K562 (cell line): Measurements from ENCODE around the gene RPL7A. TPM values are rescaled to one million over a fixed set of nuclear protein-coding genes. Genes with fewer than 3 reads are reported as not detected.
A peak's percentile ranks its signal among the peaks of the same experiment; 100 is the strongest.

Experiments
- ELF1 ChIP-seq: fragments of 200-800 bp; sonication (Bioruptor generic); IDR thresholded peaks from 2 replicates; pipeline ENCODE4 v1.6.1; 2016; ENCODE audit warnings: missing genetic modification characterization, missing compliant biosample characterization
- FOXM1 ChIP-seq, 2 experiments: fragments of 450-650 bp in 1 of 2; sonication (generic) in 1 of 2; formaldehyde crosslinking in 1 of 2; IDR thresholded peaks; 2 replicates each; pipeline versions ENCODE4 v1.6.1 to v1.9.0; 2017 to 2022; ENCODE audit warnings: low read depth in 2 of 2, mild to moderate bottlenecking in 2 of 2, missing genetic modification reagents in 1 of 2, moderate library complexity in 1 of 2
- GABPB1 ChIP-seq: sonication (generic); formaldehyde crosslinking; IDR thresholded peaks from 2 replicates; pipeline ENCODE4 v1.8.0; 2022; ENCODE audit warnings: mild to moderate bottlenecking, missing genetic modification reagents
- IFI16 ChIP-seq: fragments of 250-450 bp; sonication (Bioruptor Pico); IDR thresholded peaks from 2 replicates; pipeline ENCODE4 v2.1.2; 2022; ENCODE audit warnings: mild to moderate bottlenecking, inconsistent platforms
- MAZ ChIP-seq, 2 experiments: fragments of 450-650 bp in 1 of 2; sonication (generic) in 1 of 2; formaldehyde crosslinking; IDR thresholded peaks in 1 of 2; conservative IDR thresholded peaks in 1 of 2; 2 replicates each; pipeline versions ENCODE4 v1.4.0 to v1.5.0; 2020; ENCODE audit warnings: mild to moderate bottlenecking in 1 of 2, missing genetic modification reagents in 1 of 2
- MCM3 ChIP-seq: fragments of 450-650 bp; IDR thresholded peaks from 2 replicates; pipeline ENCODE4 v1.6.1; 2016
- MCM5 ChIP-seq: fragments of 450-650 bp; IDR thresholded peaks from 2 replicates; pipeline ENCODE4 v1.6.1; 2016; ENCODE audit warnings: low read depth
- POLR2AphosphoS2 ChIP-seq: IDR thresholded peaks from 2 replicates; pipeline ENCODE4 v1.6.1; 2012; ENCODE audit warnings: low read length, improper control_type of control experiment
- POLR2AphosphoS5 ChIP-seq: IDR thresholded peaks from 2 replicates; pipeline ENCODE4 v1.6.1; 2011; ENCODE audit warnings: mild to moderate bottlenecking, low read depth, low read length, moderate library complexity; ENCODE audit not compliant: control insufficient read depth, insufficient read depth
- RBM14 ChIP-seq: fragments of 200-400 bp; formaldehyde crosslinking; IDR thresholded peaks from 2 replicates; pipeline ENCODE4 v1.6.1; 2018; ENCODE audit warnings: low read depth, mild to moderate bottlenecking, low read length, moderate library complexity, borderline replicate concordance; ENCODE audit not compliant: insufficient read depth
- SMARCA4 ChIP-seq: fragments of 450-650 bp; IDR thresholded peaks from 2 replicates; pipeline ENCODE4 v1.6.1; 2016
- SMC3 ChIP-seq: conservative IDR thresholded peaks from 2 replicates; pipeline ENCODE4 v1.6.1; 2011; ENCODE audit warnings: low read depth, low read length, improper control_type of control experiment; ENCODE audit not compliant: insufficient read depth
- SUPT5H ChIP-seq: fragments of 450-650 bp; IDR thresholded peaks from 2 replicates; pipeline ENCODE4 v1.6.1; 2016
- TOE1 ChIP-seq, 2 experiments: fragments of 450-650 bp in 1 of 2; sonication (generic) in 1 of 2; formaldehyde crosslinking in 1 of 2; IDR thresholded peaks; 2 replicates each; pipeline versions ENCODE4 v1.7.1 to v1.8.0; 2016 to 2022; ENCODE audit warnings: borderline replicate concordance in 2 of 2, mild to moderate bottlenecking in 2 of 2, antibody characterized with exemption in 1 of 2, inconsistent platforms in 1 of 2, low read depth in 1 of 2, missing genetic modification reagents in 1 of 2, moderate library complexity in 1 of 2
- ZBTB1 ChIP-seq: sonication (generic); formaldehyde crosslinking; IDR thresholded peaks from 2 replicates; pipeline ENCODE4 v1.8.1; 2023; ENCODE audit warnings: missing genetic modification reagents, low read depth, mild to moderate bottlenecking, borderline replicate concordance
- ZC3H8 ChIP-seq: fragments of 450-650 bp; IDR thresholded peaks from 2 replicates; pipeline ENCODE4 v1.6.1; 2017
- ZFPM2 ChIP-seq: fragments of 250-450 bp; sonication (Bioruptor Pico); IDR thresholded peaks from 2 replicates; pipeline ENCODE4 v1.5.1; 2022; ENCODE audit warnings: mild to moderate bottlenecking
- ZNF217 ChIP-seq: sonication (generic); formaldehyde crosslinking; IDR thresholded peaks from 2 replicates; pipeline ENCODE4 v1.8.0; 2022; ENCODE audit warnings: mild to moderate bottlenecking, missing genetic modification reagents
- ZNF445 ChIP-seq: fragments of 250-450 bp; sonication (Bioruptor Pico); IDR thresholded peaks from 2 replicates; pipeline ENCODE4 v1.4.0; 2020; ENCODE audit warnings: low read depth, mild to moderate bottlenecking, moderate library complexity
- ZNF699 ChIP-seq: fragments of 250-450 bp; sonication (Bioruptor Pico); IDR thresholded peaks from 2 replicates; pipeline ENCODE4 v1.8.0; 2021; ENCODE audit warnings: mild to moderate bottlenecking, moderate library complexity; ENCODE audit not compliant: insufficient replicate concordance
- ZNF766 ChIP-seq: fragments of 200-800 bp; sonication (Bioruptor generic); conservative IDR thresholded peaks from 2 replicates; pipeline ENCODE4 v1.6.1; 2016; ENCODE audit warnings: missing genetic modification characterization, missing compliant biosample characterization
- polyA plus RNA-seq, 8 experiments: library from polyadenylated mRNA; depleted of rRNA in 4 of 8; stranded (reverse) in 5 of 8; unstranded in 3 of 8; fragments of >200 nt; fragmentation: Nextera tagmentation in 2 of 8; fragmentation: Illumina TruSeq in 1 of 8; extraction: Ambion mirVana in 2 of 8; extraction: Trizol in 1 of 8; gene quantifications; 2 replicates each; pipeline versions ENCODE4 v1.2.1 to v1.2.3, GENCODE V29; 2011 to 2014; ENCODE audit warnings: inconsistent platforms in 1 of 8, missing spikeins in 1 of 8
- total RNA-seq, 7 experiments: library from RNA; depleted of rRNA in 6 of 7; stranded (reverse); fragments of >200 nt in 6 of 7; fragmentation: Illumina TruSeq in 2 of 7; extraction: Trizol in 2 of 7; gene quantifications; 2 replicates each; pipeline versions ENCODE4 v1.2.1 to v1.2.3, GENCODE V29; 2011 to 2021; ENCODE audit warnings: low replicate concordance in 1 of 7
- TF ChIP-seq, protein P1 (sequence below): fragments of 450-650 bp; formaldehyde crosslinking; IDR thresholded peaks from 2 replicates; pipeline ENCODE4 v1.4.0; 2020; ENCODE audit warnings: mild to moderate bottlenecking, moderate library complexity
- TF ChIP-seq, protein P2 (sequence below): sonication (generic); formaldehyde crosslinking; IDR thresholded peaks from 2 replicates; pipeline ENCODE4 v1.8.1; 2023; ENCODE audit warnings: mild to moderate bottlenecking, missing genetic modification reagents
- TF ChIP-seq, protein P3 (sequence below): sonication (generic); formaldehyde crosslinking; IDR thresholded peaks from 2 replicates; pipeline ENCODE4 v1.8.0; 2022; ENCODE audit warnings: missing genetic modification reagents, mild to moderate bottlenecking, moderate library complexity, borderline replicate concordance

Gene RPL7A
- total and polyA plus RNA-seq, 9 of the 15 experiments (the other 6 are each of a cell fraction or from before 2014, with no cell fraction given): 1,935 to 3,760 (median 2,652) TPM

DNA sequence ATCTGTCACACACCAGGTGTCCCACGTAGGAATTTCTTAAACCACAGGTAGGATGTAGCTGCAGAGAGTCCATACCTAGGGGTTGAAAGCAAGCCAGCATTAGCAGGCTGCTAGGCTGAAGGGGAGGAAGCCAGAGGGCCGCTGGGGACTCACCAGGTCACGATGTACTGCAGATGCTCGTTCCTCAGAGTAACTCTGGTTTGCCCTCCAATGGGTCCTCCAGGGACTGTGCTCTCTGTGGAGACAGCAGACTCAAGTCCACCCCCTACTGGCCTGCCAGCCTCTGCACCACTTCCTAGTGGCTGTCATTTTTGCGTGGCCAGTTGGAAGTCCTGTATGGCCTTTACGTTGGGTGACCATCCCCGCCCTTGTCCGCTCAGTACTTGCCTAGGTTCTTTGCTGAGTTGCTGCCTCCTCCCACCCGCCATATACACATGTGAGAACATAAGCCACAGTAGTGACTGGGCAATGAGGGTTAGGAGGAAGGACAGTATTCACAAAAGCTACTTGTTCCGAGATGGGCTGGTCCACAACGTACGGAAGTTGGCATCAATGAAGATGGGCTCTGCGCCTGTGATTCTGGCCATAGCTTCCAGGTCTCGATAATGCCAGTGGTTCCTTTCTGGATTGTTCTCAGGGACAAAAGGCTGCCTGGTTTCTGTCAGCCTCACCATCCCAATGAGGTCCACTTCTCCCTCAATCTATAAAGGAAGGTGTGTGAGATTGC, 4.1 kb downstream of the RPL7A start (continued):
- TF ChIP-seq, protein P1, sequence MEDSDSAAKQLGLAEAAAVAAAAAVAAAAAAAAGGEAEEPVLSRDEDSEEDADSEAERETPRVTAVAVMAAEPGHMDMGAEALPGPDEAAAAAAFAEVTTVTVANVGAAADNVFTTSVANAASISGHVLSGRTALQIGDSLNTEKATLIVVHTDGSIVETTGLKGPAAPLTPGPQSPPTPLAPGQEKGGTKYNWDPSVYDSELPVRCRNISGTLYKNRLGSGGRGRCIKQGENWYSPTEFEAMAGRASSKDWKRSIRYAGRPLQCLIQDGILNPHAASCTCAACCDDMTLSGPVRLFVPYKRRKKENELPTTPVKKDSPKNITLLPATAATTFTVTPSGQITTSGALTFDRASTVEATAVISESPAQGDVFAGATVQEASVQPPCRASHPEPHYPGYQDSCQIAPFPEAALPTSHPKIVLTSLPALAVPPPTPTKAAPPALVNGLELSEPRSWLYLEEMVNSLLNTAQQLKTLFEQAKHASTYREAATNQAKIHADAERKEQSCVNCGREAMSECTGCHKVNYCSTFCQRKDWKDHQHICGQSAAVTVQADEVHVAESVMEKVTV (CRISPR knock-in tag): no peak
- TF ChIP-seq GABPB1 (CRISPR knock-in tag) (peak; percentile 68), ZNF766 (CRISPR knock-in tag) (no peak), SMC3 (peak; percentile 38; the same call in 1 of the 2 replicates), ZC3H8 (no peak), MCM3 (no peak), FOXM1 (IDR thresholded peaks at IDR 0.05; ENCODE audit: low read depth) (no peak), FOXM1 (CRISPR knock-in tag; IDR thresholded peaks at IDR 0.05; ENCODE audit: low read depth) (0 out of 2 replicates have a peak, but pooled peaks have one; percentile 60), MCM5 (no peak), ZNF217 (CRISPR knock-in tag) (no peak), IFI16 (CRISPR knock-in tag) (no peak), SMARCA4 (no peak), POLR2AphosphoS5 (peak; percentile 71), SUPT5H (peak; percentile 86), ZBTB1 (CRISPR knock-in tag) (no peak; the same call in 1 of the 2 replicates), ZNF445 (CRISPR knock-in tag) (peak; percentile 47; the same call in 1 of the 2 replicates), ZFPM2 (no peak), RBM14 (no peak), MAZ (CRISPR knock-in tag; conservative IDR thresholded peaks at IDR 0.05 in 1 of 2, IDR thresholded peaks at IDR 0.05 in 1 of 2) (0 out of 4 replicates have a peak, but pooled peaks of 1 of the 2 experiments have one; percentile 30), TOE1 (IDR thresholded peaks at IDR 0.05; ENCODE audit: borderline replicate concordance) (no peak; the same call in 1 of the 2 replicates), TOE1 (CRISPR knock-in tag; IDR thresholded peaks at IDR 0.05; ENCODE audit: borderline replicate concordance, low read depth) (no peak), POLR2AphosphoS2 (peak; percentile 84), ZNF699 (CRISPR knock-in tag) (no peak), ELF1 (tag) (peak; percentile 29; the same call in 1 of the 2 replicates)
- TF ChIP-seq, protein P2, sequence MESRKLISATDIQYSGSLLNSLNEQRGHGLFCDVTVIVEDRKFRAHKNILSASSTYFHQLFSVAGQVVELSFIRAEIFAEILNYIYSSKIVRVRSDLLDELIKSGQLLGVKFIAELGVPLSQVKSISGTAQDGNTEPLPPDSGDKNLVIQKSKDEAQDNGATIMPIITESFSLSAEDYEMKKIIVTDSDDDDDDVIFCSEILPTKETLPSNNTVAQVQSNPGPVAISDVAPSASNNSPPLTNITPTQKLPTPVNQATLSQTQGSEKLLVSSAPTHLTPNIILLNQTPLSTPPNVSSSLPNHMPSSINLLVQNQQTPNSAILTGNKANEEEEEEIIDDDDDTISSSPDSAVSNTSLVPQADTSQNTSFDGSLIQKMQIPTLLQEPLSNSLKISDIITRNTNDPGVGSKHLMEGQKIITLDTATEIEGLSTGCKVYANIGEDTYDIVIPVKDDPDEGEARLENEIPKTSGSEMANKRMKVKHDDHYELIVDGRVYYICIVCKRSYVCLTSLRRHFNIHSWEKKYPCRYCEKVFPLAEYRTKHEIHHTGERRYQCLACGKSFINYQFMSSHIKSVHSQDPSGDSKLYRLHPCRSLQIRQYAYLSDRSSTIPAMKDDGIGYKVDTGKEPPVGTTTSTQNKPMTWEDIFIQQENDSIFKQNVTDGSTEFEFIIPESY (CRISPR knock-in tag): peak; percentile 96
- TF ChIP-seq, protein P3, sequence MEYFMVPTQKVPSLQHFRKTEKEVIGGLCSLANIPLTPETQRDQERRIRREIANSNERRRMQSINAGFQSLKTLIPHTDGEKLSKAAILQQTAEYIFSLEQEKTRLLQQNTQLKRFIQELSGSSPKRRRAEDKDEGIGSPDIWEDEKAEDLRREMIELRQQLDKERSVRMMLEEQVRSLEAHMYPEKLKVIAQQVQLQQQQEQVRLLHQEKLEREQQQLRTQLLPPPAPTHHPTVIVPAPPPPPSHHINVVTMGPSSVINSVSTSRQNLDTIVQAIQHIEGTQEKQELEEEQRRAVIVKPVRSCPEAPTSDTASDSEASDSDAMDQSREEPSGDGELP: peak; percentile 73; the same call in 1 of the 2 replicates
